OCI-LY7 (cell line): ENCODE measurements around the gene TBKBP1.

Source experiments
- CTCF ChIP-seq: fragments of 200-600 bp; sonication (generic); conservative IDR thresholded peaks from 2 replicates; pipeline ENCODE4 v1.5.1; 2014; ENCODE audit warnings: mild to moderate bottlenecking, antibody characterized with exemption, low read length, moderate library complexity, mixed read lengths
- EZH2phosphoT487 ChIP-seq: fragments of 200-600 bp; sonication (generic); IDR thresholded peaks from 2 replicates; pipeline ENCODE4 v1.6.1; 2018; ENCODE audit warnings: low read depth, borderline replicate concordance, mild to moderate bottlenecking, mixed run types, antibody characterized with exemption, low read length, moderate library complexity, mixed read lengths

GRCh38 chr17:47676510-47677165 is 17.3 kb upstream of the TBKBP1 start:
- TF ChIP-seq CTCF (no peak), EZH2phosphoT487 (no peak)
